ENCODE data around the gene PRPSAP2.

GRCh38 chr17:18946536-18946935, 88.6 kb downstream of the PRPSAP2 start:
- TF ChIP-seq CTCF (IDR thresholded peaks at IDR 0.05) (no peak), EZH2 (IDR thresholded peaks at IDR 0.05; ENCODE audit: borderline replicate concordance, insufficient read depth, low read depth, low read length, poor library complexity, severe bottlenecking) (no peak)

Measured in B cell (primary cell).